PC-9 (cell line): Measurements from ENCODE around the gene TEX29.

Experiments
- CTCF ChIP-seq: fragments of 200-600 bp; sonication (generic); conservative IDR thresholded peaks from 2 replicates; pipeline ENCODE4 v1.6.1; 2017; ENCODE audit warnings: mixed run types, antibody characterized with exemption, mild to moderate bottlenecking, moderate library complexity
- EZH2 ChIP-seq: fragments of 200-600 bp; sonication (generic); IDR thresholded peaks from 2 replicates; pipeline ENCODE4 v1.8.0; 2017; ENCODE audit warnings: antibody characterized with exemption, low read depth

- no peak for TF ChIP-seq CTCF
- no peak for TF ChIP-seq EZH2
These were observed 41.4 kb upstream of the TEX29 start for GRCh38 chr13:111278743-111279652.
